GM19324 (cell line): ENCODE measurements around the gene DCTN2.

Experiments
- ATAC-seq: cut with Tn5 transposase; IDR thresholded peaks from one replicate; pipeline ENCODE4 v1.9.1; 2021; ENCODE audit warnings: mild to moderate bottlenecking, moderate library complexity; ENCODE audit not compliant: unreplicated experiment, low FRiP score

DCTN2 gene

DNA sequence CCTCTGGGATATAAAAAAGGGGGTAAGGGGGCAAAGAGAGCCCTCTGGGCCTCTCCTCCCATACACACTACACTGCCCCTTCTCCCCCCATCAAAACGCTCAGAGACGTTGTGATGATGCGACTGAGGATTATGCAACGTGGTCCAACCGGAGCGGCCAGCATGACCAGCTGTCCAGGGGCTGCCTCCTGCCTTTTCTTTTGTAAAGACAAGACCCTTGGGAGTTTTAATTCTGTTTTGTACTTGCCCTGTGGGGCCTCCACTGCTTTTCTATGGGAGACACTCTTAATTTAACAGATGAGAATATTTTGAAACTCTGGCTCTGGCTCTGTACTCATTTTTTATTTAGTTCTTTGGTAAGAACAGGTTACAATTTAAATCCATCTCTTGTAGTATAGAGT lies 17.2 kb downstream of the DCTN2 start:
- no peak for ATAC-seq

DNA sequence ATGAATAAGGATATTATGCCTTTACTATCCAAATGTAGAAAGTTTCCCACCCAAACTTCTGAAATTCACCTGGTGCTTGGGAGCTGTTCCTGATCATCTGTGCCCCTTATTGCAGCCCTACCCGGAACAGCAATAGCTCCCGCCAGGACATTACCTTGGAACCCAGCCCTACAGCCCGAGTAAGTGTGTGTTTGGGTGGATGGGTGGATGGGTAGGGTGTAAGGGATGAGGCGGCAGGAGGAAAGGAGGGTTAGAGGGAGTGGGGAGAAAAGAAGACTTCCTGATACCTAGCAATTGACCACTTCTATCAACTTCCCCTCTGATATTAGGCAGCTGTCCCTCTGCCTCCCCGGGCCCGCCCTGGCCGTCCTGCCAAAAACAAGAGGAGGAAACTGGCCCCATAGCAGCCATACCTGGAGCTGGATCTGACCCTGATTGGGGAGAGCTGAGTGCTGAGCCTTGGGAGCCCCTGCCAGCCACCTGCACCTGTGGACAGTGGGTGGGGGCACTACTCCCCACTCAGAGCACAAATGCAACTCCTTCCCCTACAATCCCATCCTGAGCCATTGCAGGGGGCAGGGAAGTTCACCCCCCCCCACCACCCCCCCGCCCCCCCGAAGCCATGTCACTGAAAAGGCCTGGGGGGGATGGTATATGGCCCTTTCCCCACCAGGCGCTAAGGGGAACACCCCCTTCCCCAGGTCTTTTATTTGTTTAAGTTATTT lies 18.0 kb downstream of the DCTN2 start:
- no peak for ATAC-seq

- no peak for ATAC-seq
Measured at GRCh38 chr12:57528176-57528575, 18.8 kb downstream of the DCTN2 start.

DNA sequence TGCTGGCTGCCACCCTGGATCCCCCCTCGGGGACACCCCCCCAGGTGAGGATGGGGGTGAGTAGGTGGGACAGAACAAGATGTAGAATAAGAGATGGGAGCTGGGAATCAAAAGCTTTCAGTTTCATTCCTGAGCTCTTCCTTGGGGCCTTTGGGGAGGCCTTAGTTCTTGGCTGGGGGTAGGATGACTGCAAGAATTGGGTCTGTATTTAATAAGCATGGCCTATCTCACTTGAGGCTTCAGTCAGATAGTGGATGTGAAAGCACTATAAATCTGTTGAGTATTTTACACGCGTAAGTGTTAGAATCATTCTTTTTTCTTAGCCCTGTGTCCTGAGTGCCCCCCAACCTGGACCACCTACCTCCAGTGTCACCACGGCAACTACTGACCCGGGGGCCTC lies 19.8 kb downstream of the DCTN2 start:
- no peak for ATAC-seq

DNA sequence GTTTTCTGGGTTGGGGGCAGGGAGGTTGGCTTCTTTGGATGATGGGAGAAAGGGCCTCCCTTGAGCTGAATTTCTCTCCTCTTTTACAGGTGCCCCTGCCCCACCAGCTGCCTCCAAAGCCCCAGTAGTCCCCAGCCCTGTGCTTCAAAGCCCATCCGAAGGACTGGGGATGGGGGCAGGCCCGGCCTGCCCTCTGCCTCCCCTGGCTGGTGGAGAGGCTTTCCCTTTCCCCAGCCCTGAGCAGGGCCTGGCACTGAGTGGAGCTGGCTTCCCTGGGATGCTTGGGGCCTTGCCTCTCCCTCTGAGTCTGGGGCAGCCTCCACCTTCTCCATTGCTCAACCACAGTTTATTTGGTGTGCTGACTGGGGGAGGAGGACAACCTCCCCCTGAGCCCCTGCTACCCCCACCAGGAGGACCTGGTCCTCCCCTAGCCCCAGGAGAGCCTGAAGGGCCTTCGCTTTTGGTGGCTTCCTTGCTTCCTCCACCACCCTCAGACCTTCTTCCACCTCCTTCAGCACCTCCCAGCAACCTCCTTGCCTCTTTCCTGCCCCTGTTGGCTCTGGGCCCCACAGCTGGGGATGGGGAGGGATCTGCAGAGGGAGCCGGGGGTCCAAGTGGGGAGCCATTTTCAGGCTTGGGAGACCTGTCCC lies 20.4 kb downstream of the DCTN2 start:
- ATAC-seq, result no peak

DNA sequence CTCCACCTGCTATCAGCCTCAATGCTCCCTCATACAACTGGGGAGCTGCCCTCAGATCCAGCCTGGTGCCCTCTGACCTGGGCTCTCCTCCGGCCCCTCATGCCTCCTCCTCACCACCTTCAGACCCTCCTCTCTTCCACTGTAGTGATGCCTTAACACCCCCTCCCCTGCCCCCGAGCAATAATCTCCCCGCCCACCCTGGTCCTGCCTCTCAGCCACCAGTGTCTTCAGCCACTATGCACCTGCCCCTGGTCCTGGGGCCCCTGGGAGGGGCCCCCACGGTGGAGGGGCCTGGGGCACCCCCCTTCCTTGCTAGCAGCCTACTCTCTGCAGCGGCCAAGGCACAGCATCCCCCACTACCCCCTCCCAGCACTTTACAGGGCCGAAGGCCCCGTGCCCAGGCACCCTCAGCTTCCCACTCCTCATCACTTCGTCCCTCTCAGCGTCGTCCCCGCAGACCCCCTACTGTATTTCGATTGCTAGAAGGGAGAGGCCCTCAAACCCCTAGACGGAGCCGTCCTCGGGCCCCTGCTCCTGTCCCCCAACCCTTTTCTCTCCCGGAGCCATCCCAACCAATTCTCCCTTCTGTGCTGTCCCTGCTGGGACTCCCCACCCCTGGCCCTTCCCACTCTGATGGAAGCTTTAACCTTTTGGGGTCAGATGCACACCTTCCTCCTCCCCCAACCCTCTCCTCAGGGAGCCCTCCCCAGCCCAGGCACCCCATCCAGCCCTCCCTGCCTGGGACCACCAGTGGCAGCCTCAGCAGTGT lies 21.2 kb downstream of the DCTN2 start:
- no peak for ATAC-seq

GRCh38 chr12:57524814-57525614 lies 22.0 kb downstream of the DCTN2 start:
- ATAC-seq, result no peak

DNA sequence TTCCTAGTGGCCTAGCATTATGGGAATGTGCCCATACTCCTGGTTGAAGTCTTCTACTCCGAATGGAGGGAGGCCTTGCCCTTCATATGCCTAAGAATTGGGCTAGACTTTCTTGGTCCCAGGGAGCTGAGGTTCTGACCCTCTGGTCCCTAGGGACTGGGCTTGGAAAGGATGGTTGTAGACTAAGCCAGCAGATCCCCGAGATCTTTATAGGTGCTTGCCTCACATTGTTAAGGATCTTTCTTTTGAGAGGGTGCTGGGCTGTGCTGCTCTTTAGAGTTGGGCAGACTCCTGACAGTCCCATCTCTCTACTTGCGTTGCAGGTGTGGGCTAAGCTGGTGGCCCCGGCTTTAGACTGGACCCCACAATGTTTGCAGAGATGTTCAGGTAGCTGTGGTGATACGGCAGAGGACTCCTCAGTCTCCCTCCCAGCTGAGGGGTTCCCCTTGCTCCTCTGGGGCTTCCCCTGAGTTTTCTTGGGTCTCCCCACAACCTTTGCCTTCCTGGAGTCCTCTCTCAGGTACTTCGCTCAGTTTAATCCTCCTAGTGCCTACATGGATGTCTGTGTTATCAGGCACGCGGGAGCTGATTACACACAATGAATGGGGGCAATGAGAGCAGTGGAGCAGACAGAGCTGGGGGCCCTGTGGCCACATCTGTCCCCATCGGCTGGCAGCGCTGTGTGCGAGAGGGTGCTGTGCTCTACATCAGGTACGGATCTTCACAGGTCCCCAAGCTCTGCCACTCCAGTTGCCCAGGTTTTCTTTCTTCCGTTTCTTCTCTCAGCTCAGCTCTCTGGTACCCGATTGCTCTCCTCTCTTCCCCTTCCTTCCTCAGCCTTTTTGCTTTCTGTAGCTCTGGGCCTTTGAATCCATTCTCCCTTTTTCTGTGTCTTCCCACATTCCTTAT lies 23.0 kb downstream of the DCTN2 start:
- ATAC-seq, result no peak

DNA sequence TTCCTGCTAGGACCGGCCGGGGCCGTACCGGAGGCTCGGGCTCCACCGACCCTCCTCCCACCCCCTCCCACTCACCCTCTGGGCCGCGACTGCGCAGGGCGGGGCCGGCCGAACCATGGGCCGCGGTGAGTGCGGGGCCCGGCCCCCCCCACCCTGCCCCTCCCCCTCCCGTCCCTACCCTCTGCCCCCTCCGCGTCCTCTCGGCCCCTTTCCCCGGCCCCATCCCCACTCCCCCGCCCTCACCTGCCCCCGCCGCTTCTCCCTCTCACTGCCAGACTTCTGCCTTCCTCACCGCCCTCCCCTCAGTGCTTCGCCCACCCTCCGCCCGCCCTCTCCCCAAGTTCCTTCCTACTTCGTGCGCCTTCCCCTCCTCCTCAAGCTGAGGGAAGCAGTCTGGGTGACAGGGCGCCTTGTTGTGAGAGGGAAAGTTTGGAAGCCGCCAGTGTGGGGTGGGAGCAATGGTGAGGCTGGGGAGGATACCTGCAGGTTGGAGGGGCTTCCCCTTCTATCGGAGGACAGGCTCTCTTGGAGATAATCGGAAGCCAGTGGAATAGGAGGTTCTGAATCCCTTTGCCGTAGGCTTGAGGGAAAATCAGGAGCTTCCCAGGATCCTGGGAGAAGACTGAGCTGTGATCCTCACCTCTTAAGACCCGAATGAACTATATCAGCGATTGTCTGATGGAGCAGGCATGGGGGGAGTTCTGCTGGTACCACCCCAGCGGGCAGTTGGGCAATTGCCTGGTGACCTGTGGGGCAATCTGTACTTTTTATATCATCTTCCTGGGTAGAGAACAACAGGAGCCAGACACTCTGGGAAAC lies 23.9 kb downstream of the DCTN2 start:
- no peak for ATAC-seq

DNA sequence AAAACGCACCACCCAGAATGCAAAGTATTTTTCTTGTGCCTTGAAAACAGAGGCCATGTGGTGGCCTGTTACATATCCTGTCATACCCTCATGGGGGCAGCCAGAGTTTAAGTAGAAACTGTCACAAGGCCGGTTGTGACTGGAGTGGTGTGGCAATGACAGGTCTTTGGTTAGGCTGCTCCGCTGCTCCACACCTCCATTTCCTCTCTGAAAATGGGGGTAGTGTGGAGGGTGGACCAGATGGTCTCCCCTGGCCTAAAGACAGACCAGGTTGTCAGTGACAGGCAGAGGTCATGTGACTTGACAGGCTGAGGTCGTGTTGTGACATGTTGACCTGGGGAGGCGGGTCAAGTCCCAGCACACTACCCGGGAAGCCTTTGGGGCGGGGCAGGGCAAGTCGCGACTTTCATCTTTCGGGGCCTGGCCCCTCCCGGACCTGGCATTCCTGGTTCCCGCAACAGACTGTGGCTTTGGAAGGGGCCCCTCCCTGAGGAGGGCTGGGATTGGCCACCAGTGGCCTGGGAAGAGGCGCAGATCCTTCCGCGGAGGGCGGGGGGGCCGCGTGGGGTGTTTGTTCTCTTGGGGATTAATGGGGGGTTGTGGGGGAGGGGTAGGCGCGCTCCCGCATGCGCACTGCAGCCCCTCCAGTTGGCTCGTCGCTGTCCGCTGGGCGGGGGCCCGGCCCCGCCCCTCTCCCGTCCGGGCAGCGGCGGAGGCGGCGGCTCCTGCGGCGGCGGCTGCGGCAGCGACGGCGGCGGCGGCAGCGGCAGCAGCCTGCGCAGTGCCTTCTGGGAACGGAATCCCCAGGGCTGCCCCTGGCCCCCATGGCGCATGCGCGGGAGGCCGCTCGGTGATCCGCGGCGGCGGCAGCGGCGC lies 24.7 kb downstream of the DCTN2 start, which contains the start of gene MBD6:
MBD6 (plus strand) TSS at position 814 of the 876 bp plus-strand sequence. CDS start 1,480 bp downstream, outside the sequence.
- peak; percentile 49 for ATAC-seq

- ATAC-seq, result no peak
Measured at GRCh38 chr12:57521525-57522010, 25.4 kb downstream of the DCTN2 start.

DNA sequence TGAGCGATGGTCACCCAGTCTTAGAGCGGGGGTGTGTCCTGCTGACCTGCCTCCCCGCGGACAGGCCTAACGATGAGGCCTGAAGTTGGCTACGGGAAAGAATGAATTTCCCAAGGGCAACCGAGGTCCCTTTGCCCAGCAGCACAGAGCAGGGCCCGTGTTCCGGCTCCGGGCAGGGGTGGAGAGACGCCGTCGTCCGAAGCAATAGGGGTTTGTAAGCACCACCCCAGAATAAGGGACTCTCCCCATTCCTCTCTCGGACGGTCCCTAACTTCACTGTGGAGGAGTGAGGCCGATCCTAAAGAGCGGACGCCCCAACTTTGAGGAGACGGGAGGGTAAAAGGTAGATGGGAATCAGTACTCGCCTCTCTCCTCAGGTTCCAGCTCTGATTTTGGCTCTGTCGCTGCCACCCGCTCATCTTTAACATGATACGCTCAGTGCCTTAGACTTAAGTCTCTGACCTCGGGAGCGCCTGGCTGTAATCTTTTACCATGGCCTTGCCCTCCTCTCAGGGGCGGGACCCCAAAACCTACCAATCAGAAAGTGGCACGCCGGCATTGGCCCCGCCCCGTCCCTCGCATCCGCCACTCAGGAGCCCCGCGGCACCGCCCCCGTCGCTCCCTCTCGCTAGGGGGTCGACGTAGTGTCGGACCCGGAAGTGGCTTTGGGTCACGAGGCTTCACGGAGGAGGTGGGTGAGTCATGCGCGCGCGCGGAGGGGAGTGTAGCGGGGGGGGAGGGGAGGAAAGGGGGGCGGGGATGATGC lies 26.8 kb downstream of the DCTN2 start, which contains the start of gene DDIT3:
DDIT3 (minus strand) TSS at position 462 of the 766 bp plus-strand sequence. CDS start 3,108 bp downstream, outside the sequence.
- peak; percentile 73 for ATAC-seq

GRCh38 chr12:57519796-57520052 lies 27.3 kb downstream of the DCTN2 start:
- ATAC-seq, result no peak

- no peak for ATAC-seq
Measured at GRCh38 chr12:57518920-57519795, 27.8 kb downstream of the DCTN2 start.

DNA sequence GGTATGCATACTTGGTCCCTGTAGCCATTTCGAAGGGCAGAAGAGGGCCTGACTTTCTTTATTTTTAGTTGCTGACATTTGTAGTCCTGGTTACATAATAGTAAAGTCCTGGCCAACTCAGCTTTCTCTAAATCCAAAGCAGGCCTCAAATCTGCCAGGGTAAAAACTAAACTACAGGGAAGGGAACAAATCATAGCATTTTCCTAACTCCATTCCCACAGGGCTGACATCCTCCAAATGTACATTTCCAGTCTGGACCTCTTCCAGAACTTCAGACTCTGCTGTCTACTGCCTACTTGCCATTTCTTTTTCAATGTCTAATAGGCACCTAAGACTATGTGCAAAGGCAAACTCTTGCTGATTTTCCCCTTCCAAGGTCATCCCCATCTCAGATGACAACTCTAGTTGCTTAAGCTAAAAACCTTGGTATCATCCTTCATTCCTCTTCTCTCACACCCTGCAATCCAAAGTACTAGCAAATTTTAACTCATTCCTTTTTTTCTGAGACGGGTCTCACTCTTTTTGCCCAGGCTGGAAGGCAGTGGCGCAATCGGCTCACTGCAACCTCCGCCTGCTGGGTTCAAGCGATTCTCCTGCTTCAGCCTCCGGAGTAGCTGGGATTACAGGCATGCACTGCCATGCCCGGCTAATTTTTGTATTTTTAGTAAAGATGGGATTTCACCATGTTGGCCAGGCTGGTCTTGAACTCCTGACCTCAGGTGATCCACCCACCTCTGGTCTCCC lies 28.6 kb downstream of the DCTN2 start:
- no peak for ATAC-seq
